Measurements from ENCODE around the gene TLR3.
"Not testable (repeated sequence)": the region's sequence is repeated elsewhere in the genome, so short reads cannot be mapped to it uniquely, and the experiment has no call there.

TLR3 gene

GRCh38 chr4:186068581-186069348 is at the start of gene TLR3:
Gene TLR3, plus strand, starts transcription at chr4:186069156. Its CDS starts 7,464 bp downstream, at chr4:186076620.
- DNase-seq = no peak

- no peak for DNase-seq
These were observed 49.7 kb upstream of the TLR3 start for GRCh38 chr4:186019269-186019668.

GRCh38 chr4:186020106-186020792 is 48.7 kb upstream of the TLR3 start:
- no peak for DNase-seq

GRCh38 chr4:186020793-186021407 is 48.1 kb upstream of the TLR3 start:
- no peak for DNase-seq

- no peak for DNase-seq
These were observed 47.3 kb upstream of the TLR3 start for GRCh38 chr4:186021461-186022167.

GRCh38 chr4:186023975-186024374 is 45.0 kb upstream of the TLR3 start:
- DNase-seq = no peak

GRCh38 chr4:186024637-186025407 is 44.1 kb upstream of the TLR3 start:
- no peak for DNase-seq

GRCh38 chr4:186025408-186025690 is 43.6 kb upstream of the TLR3 start:
- DNase-seq = no peak

- peak; percentile 11 for DNase-seq
These were observed 41.6 kb upstream of the TLR3 start for GRCh38 chr4:186027405-186027804.

GRCh38 chr4:186029571-186030398 is 39.2 kb upstream of the TLR3 start:
- no peak for DNase-seq

- no peak for DNase-seq
These were observed 38.6 kb upstream of the TLR3 start for GRCh38 chr4:186030399-186030775.

GRCh38 chr4:186030795-186031194 is 38.2 kb upstream of the TLR3 start:
- DNase-seq = no peak

- no peak for DNase-seq
These were observed 36.7 kb upstream of the TLR3 start for GRCh38 chr4:186032259-186032658.

- DNase-seq = no peak
These were observed 35.9 kb upstream of the TLR3 start for GRCh38 chr4:186033027-186033426.

GRCh38 chr4:186034613-186035012 is 34.3 kb upstream of the TLR3 start:
- DNase-seq = not testable (repeated sequence)

GRCh38 chr4:186036976-186037581 is 31.9 kb upstream of the TLR3 start:
- DNase-seq = no peak

- DNase-seq = peak; percentile 12
These were observed 31.0 kb upstream of the TLR3 start for GRCh38 chr4:186037692-186038658.

- DNase-seq = no peak
These were observed 29.3 kb upstream of the TLR3 start for GRCh38 chr4:186039697-186040096.

- DNase-seq = no peak
These were observed 28.6 kb upstream of the TLR3 start for GRCh38 chr4:186040316-186040715.

- DNase-seq = not testable (repeated sequence)
These were observed 21.5 kb upstream of the TLR3 start for GRCh38 chr4:186047501-186047900.

All from activated CD4-positive, alpha-beta T cell treated with anti-CD3 and anti-CD28 coated beads for 48 hours (primary cell).